Stomach smooth muscle (tissue), 2 donors: ENCODE data around the gene GSG1L.

Experiments
- H3K27ac ChIP-seq: one replicate; pipeline ENCODE4 v1.7.0; 2013; ENCODE audit warnings: mild to moderate bottlenecking, low read length, inconsistent platforms
- H3K27me3 ChIP-seq, 2 donors: one replicate each; pipeline ENCODE4 v1.7.0; 2013; ENCODE audit warnings: low read length in 2 of 2; ENCODE audit not compliant: insufficient read depth in 2 of 2, control insufficient read depth in 1 of 2
- H3K36me3 ChIP-seq, 2 donors: one replicate each; pipeline ENCODE4 v1.7.0; 2013; ENCODE audit warnings: low read length in 2 of 2; ENCODE audit not compliant: control insufficient read depth in 2 of 2, insufficient read depth in 2 of 2
- H3K4me1 ChIP-seq: one replicate; pipeline ENCODE4 v1.7.0; 2013; ENCODE audit warnings: low read length; ENCODE audit not compliant: control insufficient read depth, insufficient read depth
- H3K4me3 ChIP-seq, 2 donors: one replicate each; pipeline ENCODE4 v1.7.0; 2013; ENCODE audit warnings: low read length in 2 of 2
- H3K9ac ChIP-seq, 2 donors: one replicate each; pipeline ENCODE4 v1.7.0; 2013; ENCODE audit warnings: low read length in 2 of 2, mild to moderate bottlenecking in 1 of 2
- H3K9me3 ChIP-seq, 2 donors: one replicate each; pipeline ENCODE4 v1.7.0; 2013; ENCODE audit warnings: low read length in 2 of 2; ENCODE audit not compliant: control insufficient read depth in 2 of 2
- donor health status: healthy.
- donor health status: Pancreatic carcinoma.

GSG1L gene

GRCh38 chr16:27803775-27804549 lies 259.6 kb downstream of the GSG1L start:
- Histone ChIP-seq H3K27ac (no peak overlapping the region), H3K9me3 (peaks cover 0 to 2% of the 10 kb centered on the region in 2 donors), H3K4me1 (peaks cover 2% of the 10 kb centered on the region), H3K4me3 (no peak overlapping the region), H3K9ac (no peak overlapping the region), H3K27me3 (peaks cover 6 to 9% of the 10 kb centered on the region in 2 donors), H3K36me3 (no peaks in the 10 kb centered on the region)

- Histone ChIP-seq H3K4me3 (no peak overlapping the region), H3K36me3 (no peaks in the 10 kb centered on the region), H3K9me3 (peaks cover 0 to 2% of the 10 kb centered on the region in 2 donors), H3K4me1 (peaks cover 2% of the 10 kb centered on the region), H3K9ac (no peak overlapping the region), H3K27me3 (peaks cover 6 to 9% of the 10 kb centered on the region in 2 donors), H3K27ac (no peak overlapping the region)
These were observed 260.7 kb downstream of the GSG1L start for GRCh38 chr16:27802664-27803439.

- no peaks in the 10 kb centered on the region for H3K36me3 ChIP-seq
- H3K27me3 ChIP-seq, result peaks cover 6 to 8% of the 10 kb centered on the region in 2 donors
- no peak overlapping the region for H3K27ac ChIP-seq
- H3K4me1 ChIP-seq, result peaks cover 2% of the 10 kb centered on the region
- H3K9ac ChIP-seq, result no peak overlapping the region
- no peak overlapping the region for H3K4me3 ChIP-seq
- H3K9me3 ChIP-seq, result peaks cover 0 to 2% of the 10 kb centered on the region in 2 donors
These were observed 262.1 kb downstream of the GSG1L start for GRCh38 chr16:27801289-27801945.

GRCh38 chr16:27800817-27801216 lies 262.7 kb downstream of the GSG1L start:
- Histone ChIP-seq H3K9ac (no peak overlapping the region), H3K36me3 (no peaks in the 10 kb centered on the region), H3K27me3 (peaks cover 6 to 9% of the 10 kb centered on the region in 2 donors), H3K4me3 (no peak overlapping the region), H3K27ac (no peak overlapping the region), H3K4me1 (peaks cover 2% of the 10 kb centered on the region), H3K9me3 (no peaks in the 10 kb centered on the region)

GRCh38 chr16:27799896-27800295 lies 263.6 kb downstream of the GSG1L start:
- no peaks in the 10 kb centered on the region for H3K36me3 ChIP-seq
- H3K9ac ChIP-seq, result no peak overlapping the region
- no peak overlapping the region for H3K4me3 ChIP-seq
- H3K27ac ChIP-seq, result no peak overlapping the region
- H3K4me1 ChIP-seq, result peaks cover 2% of the 10 kb centered on the region
- H3K9me3 ChIP-seq, result no peaks in the 10 kb centered on the region
- H3K27me3 ChIP-seq, result peaks cover 6 to 9% of the 10 kb centered on the region in 2 donors

- H3K36me3 ChIP-seq, result no peaks in the 10 kb centered on the region
- no peak overlapping the region for H3K4me3 ChIP-seq
- no peaks in the 10 kb centered on the region for H3K9me3 ChIP-seq
- H3K27me3 ChIP-seq, result peaks cover 0 to 6% of the 10 kb centered on the region in 2 donors
- H3K4me1 ChIP-seq, result peaks cover 2% of the 10 kb centered on the region
- no peak overlapping the region for H3K9ac ChIP-seq
- H3K27ac ChIP-seq, result no peak overlapping the region
These were observed 265.3 kb downstream of the GSG1L start for GRCh38 chr16:27798241-27798640.

- H3K4me1 ChIP-seq, result peaks cover 1% of the 10 kb centered on the region
- H3K27ac ChIP-seq, result no peak overlapping the region
- no peaks in the 10 kb centered on the region for H3K36me3 ChIP-seq
- no peaks in the 10 kb centered on the region for H3K9me3 ChIP-seq
- H3K9ac ChIP-seq, result no peak overlapping the region
- H3K27me3 ChIP-seq, result peaks cover 0 to 4% of the 10 kb centered on the region in 2 donors
- H3K4me3 ChIP-seq, result no peak overlapping the region
These were observed 267.4 kb downstream of the GSG1L start for GRCh38 chr16:27795992-27796614.

GRCh38 chr16:27793249-27793622 lies 270.3 kb downstream of the GSG1L start:
- H3K4me1 ChIP-seq, result no peaks in the 10 kb centered on the region
- no peaks in the 10 kb centered on the region for H3K36me3 ChIP-seq
- H3K4me3 ChIP-seq, result no peak overlapping the region
- H3K27ac ChIP-seq, result no peak overlapping the region
- H3K9me3 ChIP-seq, result no peaks in the 10 kb centered on the region
- H3K9ac ChIP-seq, result no peak overlapping the region
- peaks cover 0 to 4% of the 10 kb centered on the region in 2 donors for H3K27me3 ChIP-seq

- Histone ChIP-seq H3K27ac (no peak overlapping the region), H3K9me3 (no peaks in the 10 kb centered on the region), H3K27me3 (peaks cover 0 to 4% of the 10 kb centered on the region in 2 donors), H3K36me3 (no peaks in the 10 kb centered on the region), H3K4me3 (no peak overlapping the region), H3K4me1 (no peaks in the 10 kb centered on the region), H3K9ac (no peak overlapping the region)
These were observed 270.8 kb downstream of the GSG1L start for GRCh38 chr16:27792486-27793248.

- H3K4me1 ChIP-seq, result no peaks in the 10 kb centered on the region
- H3K9me3 ChIP-seq, result no peaks in the 10 kb centered on the region
- H3K27ac ChIP-seq, result no peak overlapping the region
- peaks cover 0 to 4% of the 10 kb centered on the region in 2 donors for H3K27me3 ChIP-seq
- no peaks in the 10 kb centered on the region for H3K36me3 ChIP-seq
- no peak overlapping the region for H3K9ac ChIP-seq
- no peak overlapping the region for H3K4me3 ChIP-seq
These were observed 272.2 kb downstream of the GSG1L start for GRCh38 chr16:27791404-27791719.
